IMR-90 (cell line): ENCODE data around the gene MGLL. TPM values are rescaled to one million over a fixed set of nuclear protein-coding genes. Genes with fewer than 3 reads are reported as not detected.
A peak's percentile ranks its signal among the peaks of the same experiment; 100 is the strongest.

Experiments used
- ATAC-seq: fragments of 200-7000 bp; cut with Tn5 transposase; 2 replicates; pipeline ENCODE4 v1.9.1; 2020; ENCODE audit warnings: low read depth, mild to moderate bottlenecking, moderate library complexity
- BruUV-seq: library from RNA; stranded (reverse); fragments of 400-500 nt; replicated peaks from 2 replicates; lab custom pipeline; 2021; lab: Mats Ljungman, UMichigan
- CTCF ChIA-PET: fragments of 300-600 bp; formaldehyde crosslinking; extraction: SDS; loops from one replicate; lab custom pipeline; 2021; ENCODE audit warnings: antibody characterized with exemption; lab: Yijun Ruan, JAX
- POLR2A ChIA-PET: fragments of 300-600 bp; sonication (Branson Sonifier 250); formaldehyde crosslinking; loops from one replicate; lab custom pipeline; 2022; ENCODE audit warnings: antibody characterized with exemption; ENCODE audit not compliant: unreplicated experiment; lab: Charles Lee
- DNase-seq: peaks from one replicate; pipeline ENCODE4 v3.0.0; 2013
- H2AFZ ChIP-seq: replicated peaks from 2 replicates; pipeline ENCODE3; 2013; ENCODE audit warnings: low read length, mild to moderate bottlenecking; ENCODE audit not compliant: poor library complexity
- H2AK5ac ChIP-seq: 2 replicates; pipeline ENCODE4 v1.6.1; 2013; ENCODE audit warnings: low read depth, low read length, inconsistent platforms
- H2AK9ac ChIP-seq: replicated peaks from 2 replicates; pipeline ENCODE3; 2013; ENCODE audit warnings: mild to moderate bottlenecking, low read depth, low read length, moderate library complexity; ENCODE audit not compliant: poor library complexity
- H2BK120ac ChIP-seq: 2 replicates; pipeline ENCODE4 v1.6.1; 2013; ENCODE audit warnings: low read depth, low read length, inconsistent platforms
- H2BK15ac ChIP-seq: 3 replicates; pipeline ENCODE4 v1.6.1; 2013; ENCODE audit warnings: low read depth, low read length, inconsistent platforms
- H2BK20ac ChIP-seq: 2 replicates; pipeline ENCODE4 v1.6.1; 2013; ENCODE audit warnings: low read depth, mild to moderate bottlenecking, inconsistent platforms, low read length, moderate library complexity
- H2BK5ac ChIP-seq: 2 replicates; pipeline ENCODE4 v1.6.1; 2013; ENCODE audit warnings: mild to moderate bottlenecking, low read depth, low read length, inconsistent platforms; ENCODE audit not compliant: poor library complexity, severe bottlenecking
- H3K14ac ChIP-seq: replicated peaks from 2 replicates; pipeline ENCODE4 v1.6.1; 2013; ENCODE audit warnings: low read depth, low read length, inconsistent platforms
- H3K18ac ChIP-seq: 2 replicates; pipeline ENCODE4 v1.6.1; 2013; ENCODE audit warnings: low read depth, low read length, control low read depth
- H3K23ac ChIP-seq: 2 replicates; pipeline ENCODE4 v1.6.1; 2013; ENCODE audit warnings: low read depth, low read length, inconsistent platforms
- H3K27ac ChIP-seq: 2 replicates; pipeline ENCODE4 v1.5.1; 2013; ENCODE audit warnings: mild to moderate bottlenecking, control low read depth, low read length; ENCODE audit not compliant: insufficient read depth
- H3K27me3 ChIP-seq: 2 replicates; pipeline ENCODE4 v1.6.1; 2013; ENCODE audit warnings: low read length; ENCODE audit not compliant: control insufficient read depth, insufficient read depth
- H3K36me3 ChIP-seq: 2 replicates; pipeline ENCODE4 v1.6.1; 2013; ENCODE audit warnings: low read length, mixed read lengths; ENCODE audit not compliant: control insufficient read depth, insufficient read depth
- H3K4ac ChIP-seq: 2 replicates; pipeline ENCODE4 v1.6.1; 2013; ENCODE audit warnings: low read depth, low read length, inconsistent platforms
- H3K4me1 ChIP-seq: 2 replicates; pipeline ENCODE4 v1.6.1; 2013; ENCODE audit warnings: low read length, mixed read lengths; ENCODE audit not compliant: control insufficient read depth, insufficient read depth
- H3K4me2 ChIP-seq: 2 replicates; pipeline ENCODE4 v1.6.1; 2013; ENCODE audit warnings: low read depth, mild to moderate bottlenecking, control low read depth, low read length, moderate library complexity
- H3K4me3 ChIP-seq: 2 replicates; pipeline ENCODE4 v1.5.1; 2013; ENCODE audit warnings: low read depth, mild to moderate bottlenecking, control low read depth, low read length, moderate library complexity; ENCODE audit not compliant: insufficient read depth
- H3K56ac ChIP-seq: 2 replicates; pipeline ENCODE4 v1.6.1; 2013; ENCODE audit warnings: low read length, inconsistent platforms; ENCODE audit not compliant: insufficient read depth; ENCODE audit errors: extremely low read depth
- H3K79me1 ChIP-seq, 2 experiments: 2 replicates each; pipeline ENCODE4 v1.6.1; 2013; ENCODE audit warnings: low read length in 2 of 2, inconsistent platforms in 1 of 2, low read depth in 1 of 2
- H3K9ac ChIP-seq: 2 replicates; pipeline ENCODE4 v1.6.1; 2013; ENCODE audit warnings: low read depth, low read length, control low read depth
- H3K9me1 ChIP-seq: 2 replicates; pipeline ENCODE4 v1.6.1; 2013; ENCODE audit warnings: low read length, inconsistent platforms; ENCODE audit not compliant: insufficient read depth
- H3K9me3 ChIP-seq: 2 replicates; pipeline ENCODE4 v1.6.1; 2013; ENCODE audit warnings: low read length; ENCODE audit not compliant: control insufficient read depth, insufficient read depth
- H4K20me1 ChIP-seq: 2 replicates; pipeline ENCODE4 v1.6.1; 2013; ENCODE audit warnings: low read length, inconsistent platforms; ENCODE audit not compliant: insufficient read depth
- H4K5ac ChIP-seq: 2 replicates; pipeline ENCODE4 v1.6.1; 2013; ENCODE audit warnings: mild to moderate bottlenecking, low read depth, low read length, control low read depth
- H4K8ac ChIP-seq, 2 experiments: 2 replicates each; pipeline ENCODE4 v1.6.1; 2013; ENCODE audit warnings: low read depth in 2 of 2, low read length in 2 of 2, control low read depth in 1 of 2, inconsistent platforms in 1 of 2
- H4K91ac ChIP-seq: 2 replicates; pipeline ENCODE4 v1.6.1; 2013; ENCODE audit warnings: low read depth, low read length, inconsistent platforms; ENCODE audit not compliant: insufficient read depth
- CEBPB ChIP-seq: IDR thresholded peaks from 2 replicates; pipeline ENCODE4 v1.6.1; 2012; ENCODE audit warnings: low read depth, low read length, improper control_type of control experiment
- MAFK ChIP-seq: IDR thresholded peaks from 2 replicates; pipeline ENCODE4 v1.6.1; 2012; ENCODE audit warnings: low read depth, low read length, improper control_type of control experiment
- RFX5 ChIP-seq: IDR thresholded peaks from 2 replicates; pipeline ENCODE4 v1.8.0; 2012; ENCODE audit warnings: low read depth, mild to moderate bottlenecking, low read length, moderate library complexity
- WGBS, 2 experiments: methylation state at CpG; one replicate each; pipeline versions ENCODE4 v1.1.5 to v1.1.7; 2013; ENCODE audit warnings: missing lambda C conversion rate in 2 of 2; ENCODE audit not compliant: insufficient read length in 1 of 2; ENCODE audit errors: extremely low coverage in 2 of 2; 5-methylcytosine and 5-hydroxymethylcytosine counted together
- dilution Hi-C: fragments of 300-500 bp; cut with HindIII; formaldehyde crosslinking; loops from one replicate; pipeline ENCODE4 v1.14.3; 2018; ENCODE audit warnings: low sequenced_read_pairs; ENCODE audit not compliant: unreplicated experiment
- in situ Hi-C: fragments of 300-500 bp; cut with MboI; formaldehyde crosslinking; loops from 3 replicates; pipeline ENCODE4 v1.14.3; 2019; ENCODE audit warnings: low sequenced_read_pairs, inconsistent platforms, mixed read lengths
- intact Hi-C: fragments of 100-400 bp; cut with micrococcal nuclease; formaldehyde crosslinking; loops from 2 replicates; pipeline ENCODE4 v1.10.0; 2022
- polyA plus RNA-seq, 3 experiments: library from polyadenylated mRNA; depleted of rRNA; stranded (reverse); fragments of >200 nt; gene quantifications; 2 replicates each; pipeline ENCODE4 v1.2.3, GENCODE V29; 2012; ENCODE audit warnings: low replicate concordance in 1 of 3
- total RNA-seq: library from RNA; depleted of rRNA; stranded (reverse); fragments of >200 nt; gene quantifications from 2 replicates; pipeline ENCODE4 v1.2.3, GENCODE V29; 2012

MGLL gene
- total and polyA plus RNA-seq, 2 of the 4 experiments (the other 2 are of a cell fraction): 23.7 to 60.6 TPM

DNA sequence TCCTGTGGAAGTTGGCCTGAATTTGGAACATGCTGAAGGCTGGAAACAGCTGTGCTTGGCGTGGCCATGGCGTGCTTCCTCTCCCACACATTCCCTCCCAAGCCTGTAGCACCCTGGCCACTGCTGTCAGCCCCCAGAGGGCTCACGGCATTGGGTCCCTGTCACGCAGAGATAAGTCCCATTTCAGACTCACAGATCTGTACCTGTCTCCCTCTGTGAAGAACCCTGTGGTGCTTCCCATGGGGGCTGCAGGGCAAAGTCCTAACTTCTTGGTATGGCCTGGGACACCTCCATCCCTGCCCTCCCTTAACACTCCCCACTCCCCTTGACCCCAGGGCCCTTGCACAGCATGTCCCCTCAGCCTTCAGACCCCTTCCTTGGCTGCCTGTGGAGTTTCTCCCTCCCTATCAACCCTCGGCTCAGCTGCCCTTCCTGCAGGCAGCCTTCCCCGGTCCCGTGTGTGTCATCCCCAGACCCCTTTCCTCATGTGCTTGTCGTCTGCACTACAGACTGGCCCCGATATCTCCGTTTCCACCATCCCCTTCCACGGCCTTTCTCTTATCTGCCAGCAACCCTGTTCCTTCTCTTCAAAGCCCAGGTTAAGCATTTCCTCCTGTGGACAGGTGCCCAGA is 120.9 kb downstream of the MGLL start:
- Histone ChIP-seq H3K14ac (no peak overlapping the region; the same call in 1 of the 2 replicates), H4K91ac (peak overlapping the region; percentile 19; the same call in 1 of the 2 replicates), H2AFZ (peak overlapping the region; percentile 13), H3K56ac (no peak overlapping the region), H2AK5ac (peak overlapping the region; percentile 24; the same call in 1 of the 2 replicates), H2BK20ac (no peak overlapping the region), H3K27ac (no peak overlapping the region), H3K4ac (no peak overlapping the region), H4K8ac (no peak overlapping the region), H3K9me3 (no peaks in the 10 kb centered on the region), H4K5ac (no peak overlapping the region), H4K20me1 (no peaks in the 10 kb centered on the region; the same call in 1 of the 2 replicates), H2AK9ac (peak overlapping the region; percentile 15), H2BK120ac (no peak overlapping the region), H2BK15ac (no peak overlapping the region), H3K36me3 (peaks cover 2% of the 10 kb centered on the region; the same call in 1 of the 2 replicates), H3K23ac (no peak overlapping the region), H3K9me1 (peaks cover 30% of the 10 kb centered on the region), H3K4me1 (peaks cover 32% of the 10 kb centered on the region), H3K27me3 (no peaks in the 10 kb centered on the region), H3K4me3 (no peak overlapping the region), H3K18ac (no peak overlapping the region), H3K9ac (no peak overlapping the region), H2BK5ac (no peak overlapping the region), H3K79me1 (peaks cover 0 to 56% of the 10 kb centered on the region in 2 experiments; a peak in 3 of 4 replicates), H3K4me2 (no peak overlapping the region)
- CTCF ChIA-PET: no interaction called here
- in situ Hi-C loops (no loop called here), dilution Hi-C loops (no loop called here), intact Hi-C loops (no loop called here)
- no peak for TF ChIP-seq CEBPB
- TF ChIP-seq MAFK: no peak
- TF ChIP-seq RFX5: no peak
- 92% methylated on average over 6 of the region's 11 CpGs; no CpG with 5 or more reads in 1 of the 2 experiments for WGBS, 2 experiments
- DNase-seq: no peak
- BruUV-seq: no TSS peak
- POLR2A ChIA-PET: no interaction called here
- no peak for ATAC-seq
